Testis (tissue), 3 donors: ENCODE measurements around the gene LMCD1. TPM values are rescaled to one million over a fixed set of nuclear protein-coding genes. Genes with fewer than 3 reads are reported as not detected.

Experiments
- DNase-seq: peaks from one replicate; pipeline ENCODE4 v3.0.0-alpha.2; 2019
- H3K27ac ChIP-seq, 2 donors: fragments of 200-600 bp; sonication (generic); one replicate each; pipeline ENCODE4 v1.5.1; 2019
- H3K27me3 ChIP-seq: fragments of 200-600 bp; sonication (generic); one replicate; pipeline ENCODE4 v1.5.1; 2019
- H3K36me3 ChIP-seq: fragments of 200-600 bp; sonication (generic); one replicate; pipeline ENCODE4 v1.5.1; 2017; ENCODE audit warnings: low read depth; ENCODE audit errors: missing control alignments
- H3K4me1 ChIP-seq: fragments of 200-600 bp; sonication (generic); one replicate; pipeline ENCODE4 v1.5.1; 2019
- H3K4me3 ChIP-seq, 2 donors: fragments of 200-600 bp; sonication (generic); one replicate each; pipeline ENCODE4 v1.5.1; 2017 to 2019
- H3K9me3 ChIP-seq: fragments of 200-600 bp; sonication (generic); one replicate; pipeline ENCODE4 v1.5.1; 2017
- CTCF ChIP-seq, 3 experiments: fragments of 450-650 bp in 2 of 3; fragments of 200-600 bp in 1 of 3; sonication (generic) in 1 of 3; IDR thresholded peaks; one replicate each; pipeline ENCODE4 v1.5.1; 2016 to 2019; ENCODE audit warnings: antibody characterized with exemption in 3 of 3, mild to moderate bottlenecking in 2 of 3, moderate library complexity in 1 of 3
- POLR2A ChIP-seq: fragments of 450-650 bp; IDR thresholded peaks from one replicate; pipeline ENCODE4 v1.6.1; 2017; ENCODE audit warnings: antibody characterized with exemption, mild to moderate bottlenecking, moderate library complexity
- WGBS, 2 donors: methylation state at CpG; one replicate each; pipeline ENCODE4 v1.1.5; 2018; 5-methylcytosine and 5-hydroxymethylcytosine counted together
- intact Hi-C: fragments of 100-400 bp; cut with DNase I; formaldehyde crosslinking; loops from one replicate; pipeline ENCODE4 v1.15.1; 2023; ENCODE audit warnings: low total_unique reads
- polyA plus RNA-seq: library from polyadenylated mRNA; stranded (reverse); fragments of 350-450 nt; fragmentation: Illumina TruSeq; extraction: RNeasy Lipid Tissue Mini Kit (QIAGEN cat#74804); gene quantifications from one replicate; pipeline ENCODE4 v1.2.3, GENCODE V29; 2014; ENCODE audit warnings: low read depth, low replicate concordance; ENCODE audit not compliant: insufficient read depth
- total RNA-seq, 2 donors: library from RNA; depleted of rRNA; stranded (reverse); fragments of >200 nt; gene quantifications; one replicate each; pipeline ENCODE4 v1.2.3, GENCODE V29; 2016

LMCD1 gene
- total and polyA plus RNA-seq, 3 donors from 2014 or later = 47.9 to 103 (median 53.3) TPM

DNA sequence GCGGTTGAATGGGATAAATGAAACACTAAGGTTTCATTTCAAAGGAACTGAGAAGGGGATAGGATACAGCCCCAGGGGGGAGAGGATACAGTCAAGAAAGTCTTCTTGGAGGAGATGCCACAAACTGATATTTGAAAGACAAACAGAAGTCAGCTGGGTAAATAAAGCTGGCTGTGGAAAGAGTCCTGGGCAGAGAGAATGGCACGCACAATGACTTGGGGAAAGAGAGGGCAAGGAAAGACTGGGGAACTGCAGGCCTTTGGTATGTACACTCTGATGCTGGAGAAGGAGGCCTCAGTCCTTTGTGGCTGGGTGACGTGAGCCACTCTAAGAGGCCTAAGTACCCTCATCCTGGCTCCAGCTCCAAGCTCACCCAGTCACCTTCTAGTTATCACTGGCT, 45.2 kb upstream of the LMCD1 start:
- H3K4me3 ChIP-seq = no peak overlapping the region
- H3K27ac ChIP-seq = no peak overlapping the region
- WGBS, 2 donors = 90 to 92% methylated on average over 3 of the region's 3 CpGs
- H3K9me3 ChIP-seq = no peaks in the 10 kb centered on the region
- intact Hi-C loops = no loop called here
- H3K4me1 ChIP-seq = no peaks in the 10 kb centered on the region
- TF ChIP-seq POLR2A = no peak
- TF ChIP-seq CTCF (IDR thresholded peaks at IDR 0.05) = no peak
- H3K36me3 ChIP-seq = no peaks in the 10 kb centered on the region
- no peaks in the 10 kb centered on the region for H3K27me3 ChIP-seq
- DNase-seq = no peak

GRCh38 chr3:8457039-8457438, 44.6 kb upstream of the LMCD1 start:
- no peak for DNase-seq
- Histone ChIP-seq H3K4me1 (no peaks in the 10 kb centered on the region), H3K9me3 (no peaks in the 10 kb centered on the region), H3K36me3 (no peaks in the 10 kb centered on the region), H3K27ac (no peak overlapping the region), H3K27me3 (no peaks in the 10 kb centered on the region), H3K4me3 (no peak overlapping the region)
- WGBS, 2 donors = 94 to 95% methylated on average over 1 of the region's 1 CpG
- intact Hi-C loops = no loop called here
- TF ChIP-seq POLR2A (no peak), CTCF (IDR thresholded peaks at IDR 0.05) (no peak)

GRCh38 chr3:8458238-8458661, 43.4 kb upstream of the LMCD1 start:
- Histone ChIP-seq H3K9me3 (no peaks in the 10 kb centered on the region), H3K4me3 (no peak overlapping the region), H3K27ac (no peak overlapping the region), H3K4me1 (no peaks in the 10 kb centered on the region), H3K36me3 (no peaks in the 10 kb centered on the region), H3K27me3 (no peaks in the 10 kb centered on the region)
- intact Hi-C loops = no loop called here
- no peak for DNase-seq
- TF ChIP-seq POLR2A = no peak
- no peak for TF ChIP-seq CTCF (IDR thresholded peaks at IDR 0.05)
- WGBS, 2 donors = 82 to 84% methylated on average over 2 of the region's 2 CpGs

- Histone ChIP-seq H3K4me1 (no peaks in the 10 kb centered on the region), H3K4me3 (no peak overlapping the region), H3K9me3 (no peaks in the 10 kb centered on the region), H3K27me3 (no peaks in the 10 kb centered on the region), H3K36me3 (no peaks in the 10 kb centered on the region), H3K27ac (no peak overlapping the region)
- intact Hi-C loops = no loop called here
- WGBS, 2 donors = 81 to 83% methylated on average over 6 of the region's 6 CpGs
- no peak for TF ChIP-seq POLR2A
- TF ChIP-seq CTCF (IDR thresholded peaks at IDR 0.05) = no peak
- no peak for DNase-seq
These were observed 42.9 kb upstream of the LMCD1 start for GRCh38 chr3:8458711-8459110.

DNA sequence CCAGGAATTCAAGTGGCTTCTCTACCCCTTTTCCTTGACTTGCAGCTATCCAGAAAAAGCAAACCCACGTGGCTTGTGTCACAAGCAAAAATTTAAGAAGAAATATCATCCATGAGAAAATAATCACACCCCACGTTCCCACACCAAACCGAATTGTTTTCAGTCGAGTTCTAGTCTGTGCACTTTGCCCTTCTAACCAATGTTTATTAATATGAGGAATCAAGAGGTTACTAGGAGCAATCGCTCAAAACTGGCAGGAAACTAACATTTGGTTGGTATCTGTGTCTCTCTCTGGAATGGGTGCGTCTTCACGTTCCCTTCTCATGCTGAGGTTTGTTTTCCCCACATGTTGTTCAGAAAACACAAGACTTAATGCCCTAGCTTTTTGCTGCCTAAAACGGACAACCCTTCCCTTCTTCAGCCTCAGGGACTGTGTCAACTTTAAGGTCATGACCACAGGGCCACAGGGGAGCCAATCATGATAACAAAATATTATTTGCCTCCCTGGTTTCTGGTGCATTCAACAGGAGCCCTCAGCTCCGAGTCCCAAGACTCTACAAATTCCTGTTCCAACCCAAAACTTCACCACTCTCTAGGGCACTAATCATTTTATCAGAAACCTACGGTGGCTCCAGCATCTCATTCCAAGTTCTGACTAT, 41.4 kb upstream of the LMCD1 start:
- no peaks in the 10 kb centered on the region for H3K9me3 ChIP-seq
- intact Hi-C loops = no loop called here
- H3K27ac ChIP-seq = no peak overlapping the region
- DNase-seq = no peak
- H3K4me1 ChIP-seq = no peaks in the 10 kb centered on the region
- H3K4me3 ChIP-seq = no peak overlapping the region
- H3K27me3 ChIP-seq = no peaks in the 10 kb centered on the region
- TF ChIP-seq CTCF (IDR thresholded peaks at IDR 0.05) (no peak), POLR2A (no peak)
- WGBS, 2 donors = 74 to 76% methylated on average over 10 of the region's 10 CpGs
- no peaks in the 10 kb centered on the region for H3K36me3 ChIP-seq
